Astrocyte (in vitro differentiated cells and primary cell): ENCODE results near the gene CHRNA4.

Experiments used
- EZH2 ChIP-seq: IDR thresholded peaks from 2 replicates; pipeline ENCODE4 v1.6.1; 2012; ENCODE audit warnings: mild to moderate bottlenecking, low read length, inconsistent platforms; ENCODE audit not compliant: insufficient read depth
- TF ChIP-seq, protein P1 (sequence below): IDR thresholded peaks from 2 replicates; pipeline ENCODE4 v1.5.1; 2011; ENCODE audit warnings: low read depth, mild to moderate bottlenecking, inconsistent platforms, low read length, moderate library complexity; ENCODE audit not compliant: insufficient read depth

DNA sequence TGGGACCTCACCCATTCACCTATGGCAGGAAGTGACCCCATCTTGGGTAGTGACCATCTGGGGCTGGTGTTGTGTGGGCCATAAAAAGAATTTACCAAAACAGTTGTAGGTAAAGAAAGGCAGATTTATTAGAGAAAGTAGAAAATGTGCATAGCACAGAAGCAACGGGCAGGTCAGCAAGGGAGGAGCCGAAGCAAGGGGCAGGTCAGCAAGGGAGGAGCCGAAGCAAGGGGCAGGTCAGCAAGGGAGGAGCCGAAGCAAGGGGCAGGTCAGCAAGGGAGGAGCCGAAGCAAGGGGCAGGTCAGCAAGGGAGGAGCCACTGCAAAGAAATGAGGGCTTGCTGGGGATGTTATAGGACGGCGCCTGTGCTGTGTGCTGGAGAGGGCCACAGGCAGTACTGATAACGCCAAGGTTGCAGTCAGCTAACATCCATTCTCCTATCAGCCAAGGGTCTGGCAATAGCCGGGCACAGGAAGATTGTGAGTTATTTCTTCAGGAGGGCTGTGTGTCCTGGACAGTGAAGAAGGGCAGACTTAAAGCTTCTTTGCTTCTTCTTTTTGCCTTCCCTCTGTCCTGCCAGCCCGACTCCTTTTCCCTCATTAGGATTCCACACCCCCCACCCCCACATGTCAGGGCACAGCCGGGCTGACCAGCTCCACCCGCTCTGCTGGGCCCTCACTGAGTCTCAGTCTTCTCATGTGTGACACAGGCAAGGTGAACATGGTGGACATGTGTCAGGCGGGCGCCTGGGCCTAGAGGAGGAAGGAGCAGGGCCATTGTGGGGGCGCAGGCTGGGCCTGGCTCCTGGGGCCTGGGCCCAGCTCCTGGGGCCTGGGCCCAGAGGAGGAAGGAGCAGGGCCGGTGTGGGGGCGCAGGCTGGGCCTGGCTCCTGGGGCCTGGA lies 31.6 kb upstream of the CHRNA4 start:
- TF ChIP-seq, protein P1, sequence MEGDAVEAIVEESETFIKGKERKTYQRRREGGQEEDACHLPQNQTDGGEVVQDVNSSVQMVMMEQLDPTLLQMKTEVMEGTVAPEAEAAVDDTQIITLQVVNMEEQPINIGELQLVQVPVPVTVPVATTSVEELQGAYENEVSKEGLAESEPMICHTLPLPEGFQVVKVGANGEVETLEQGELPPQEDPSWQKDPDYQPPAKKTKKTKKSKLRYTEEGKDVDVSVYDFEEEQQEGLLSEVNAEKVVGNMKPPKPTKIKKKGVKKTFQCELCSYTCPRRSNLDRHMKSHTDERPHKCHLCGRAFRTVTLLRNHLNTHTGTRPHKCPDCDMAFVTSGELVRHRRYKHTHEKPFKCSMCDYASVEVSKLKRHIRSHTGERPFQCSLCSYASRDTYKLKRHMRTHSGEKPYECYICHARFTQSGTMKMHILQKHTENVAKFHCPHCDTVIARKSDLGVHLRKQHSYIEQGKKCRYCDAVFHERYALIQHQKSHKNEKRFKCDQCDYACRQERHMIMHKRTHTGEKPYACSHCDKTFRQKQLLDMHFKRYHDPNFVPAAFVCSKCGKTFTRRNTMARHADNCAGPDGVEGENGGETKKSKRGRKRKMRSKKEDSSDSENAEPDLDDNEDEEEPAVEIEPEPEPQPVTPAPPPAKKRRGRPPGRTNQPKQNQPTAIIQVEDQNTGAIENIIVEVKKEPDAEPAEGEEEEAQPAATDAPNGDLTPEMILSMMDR: no peak
- TF ChIP-seq EZH2: no peak
